Measurements from ENCODE around the gene BRSK2. TPM values are rescaled to one million over a fixed set of nuclear protein-coding genes. Genes with fewer than 3 reads are reported as not detected.
"Not testable (repeated sequence)": the region's sequence is repeated elsewhere in the genome, so short reads cannot be mapped to it uniquely, and the experiment has no call there.

The BRSK2 gene
- 1 to 10 TPM in 2 of 4 donors, under 1 TPM in 1, not detected in 1; 0.27 to 7.9 (median 3.3) TPM for polyA plus RNA-seq
- long read RNA-seq, donor 1, partial matches to known transcripts: 0 of 1 reads
- long read RNA-seq, donor 1, other reads (novel, unspliced or antisense): 0 of 1 reads
- long read RNA-seq, donor 2: 0 reads
- long read RNA-seq, donor 3: 0 reads
- long read RNA-seq, donor 4: 0 reads
- long read RNA-seq, donor 5: 0 reads
- long read RNA-seq, donor 6, partial matches to known transcripts: 0 of 1 reads
- long read RNA-seq, donor 6, other reads (novel, unspliced or antisense): 0 of 1 reads
- long read RNA-seq, donor 7: 0 reads
- long read RNA-seq, donor 8: 0 reads
- long read RNA-seq, donor 9: 0 reads
- long read RNA-seq, donor 10, partial matches to known transcripts: 0 of 1 reads
- long read RNA-seq, donor 10, other reads (novel, unspliced or antisense): 0 of 1 reads

DNA sequence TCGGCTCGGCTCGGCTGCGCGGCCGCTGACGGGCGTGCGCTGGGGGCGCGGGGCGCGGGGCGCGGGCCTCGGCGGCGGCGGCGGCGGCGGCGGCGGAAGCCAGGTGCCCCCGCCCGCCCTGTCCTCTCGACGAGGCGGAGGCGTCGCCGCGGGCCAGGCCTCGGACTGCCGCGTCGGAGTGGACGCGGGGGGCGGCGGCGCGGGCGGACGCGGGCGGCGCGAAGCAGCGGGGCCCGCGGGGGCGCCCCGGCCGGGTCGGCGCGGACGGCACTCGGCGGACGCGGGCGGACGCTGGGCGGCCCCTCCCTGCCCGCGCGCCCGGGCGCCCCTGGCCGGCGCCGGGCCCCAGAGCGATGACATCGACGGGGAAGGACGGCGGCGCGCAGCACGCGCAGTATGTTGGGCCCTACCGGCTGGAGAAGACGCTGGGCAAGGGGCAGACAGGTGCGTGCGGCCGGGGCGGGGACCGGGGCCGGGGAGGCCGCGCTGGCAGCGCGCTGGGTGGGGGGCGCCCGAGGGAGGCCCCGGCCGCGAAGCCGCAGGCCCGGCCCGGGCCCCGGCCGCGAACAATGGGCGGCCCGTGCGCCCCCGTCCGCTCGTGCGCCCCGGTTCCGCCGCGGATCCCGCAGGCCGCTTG, at the start of gene BRSK2:
Gene BRSK2, plus strand, starts transcription at position 3 of the 637 bp plus-strand sequence. Its CDS starts 351 bp downstream, at position 354.
- WGBS, 3 donors: 1% methylated on average over 15 to 119 of the region's 119 CpGs
- H3K4me3 ChIP-seq (ENCODE audit: low read depth in 1 of 3, low read length in 3 of 3): peak within 1 kb of the TSS; percentile 30 to 48 (median 36)
- H3K27ac ChIP-seq (ENCODE audit: low read depth in 1 of 3, low read length in 2 of 3): peak within 1 kb of the TSS in 1 of 3 donors; percentile 59
- DNase-seq: peak in 1 of 2 donors; percentile 46
- H3K27me3 ChIP-seq (ENCODE audit: control insufficient read depth in 3 of 3, insufficient read depth in 3 of 3, low read length in 3 of 3): peaks cover 11 to 50% (median 17%) of the 10 kb centered on the region in 3 donors
- peaks cover 0 to 4% of the 10 kb centered on the region in 2 donors for H3K9me3 ChIP-seq (ENCODE audit: control insufficient read depth in 2 of 2, insufficient read depth in 1 of 2, low read depth in 1 of 2, low read length in 1 of 2)
- H3K36me3 ChIP-seq (ENCODE audit: control insufficient read depth in 3 of 3, insufficient read depth in 2 of 3, low read depth in 1 of 3, low read length in 3 of 3): no peaks in the 10 kb centered on the region
- FAIRE-seq: no peak
- peaks cover 0 to 5% (median 0%) of the 10 kb centered on the region in 3 donors for H3K4me1 ChIP-seq (ENCODE audit: control insufficient read depth in 3 of 3, insufficient read depth in 2 of 3, low read depth in 1 of 3, low read length in 2 of 3)

- DNase-seq (no peak), FAIRE-seq (no peak)
- H3K27me3 ChIP-seq (ENCODE audit: control insufficient read depth in 3 of 3, insufficient read depth in 3 of 3, low read length in 3 of 3): peaks cover 0 to 19% (median 0%) of the 10 kb centered on the region in 3 donors
- WGBS, 3 donors: 69 to 76% (median 76%) methylated on average over 12 of the region's 12 CpGs
- no peaks in the 10 kb centered on the region for H3K36me3 ChIP-seq (ENCODE audit: control insufficient read depth in 3 of 3, insufficient read depth in 2 of 3, low read depth in 1 of 3, low read length in 3 of 3)
- no peak overlapping the region for H3K4me3 ChIP-seq (ENCODE audit: low read depth in 1 of 3, low read length in 3 of 3)
- no peak overlapping the region for H3K27ac ChIP-seq (ENCODE audit: low read depth in 1 of 3, low read length in 2 of 3)
- peaks cover 6 to 10% (median 8%) of the 10 kb centered on the region in 3 donors for H3K4me1 ChIP-seq (ENCODE audit: control insufficient read depth in 3 of 3, insufficient read depth in 2 of 3, low read depth in 1 of 3, low read length in 2 of 3)
- H3K9me3 ChIP-seq (ENCODE audit: control insufficient read depth in 2 of 2, insufficient read depth in 1 of 2, low read depth in 1 of 2, low read length in 1 of 2): no peaks in the 10 kb centered on the region
These were observed 49.6 kb upstream of the BRSK2 start for GRCh38 chr11:1340111-1340510.

DNA sequence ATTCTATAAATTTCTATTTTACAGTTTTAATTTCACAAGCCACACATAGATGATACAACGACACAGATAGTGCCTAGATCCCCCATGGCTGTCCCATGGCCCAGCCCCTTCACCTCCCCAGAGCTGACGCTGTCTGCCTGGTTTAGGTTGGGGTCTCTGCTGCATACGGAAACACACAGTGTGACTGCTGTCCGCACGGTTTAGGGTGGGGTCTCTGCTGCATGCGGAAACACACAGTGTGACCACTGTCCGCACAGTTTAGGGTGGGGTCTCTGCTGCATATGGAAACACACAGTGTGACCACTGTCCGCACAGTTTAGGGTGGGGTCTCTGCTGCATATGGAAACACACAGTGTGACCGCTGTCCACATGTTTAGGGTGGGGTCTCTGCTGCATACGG, 48.5 kb upstream of the BRSK2 start:
- FAIRE-seq: not testable (repeated sequence)

DNA sequence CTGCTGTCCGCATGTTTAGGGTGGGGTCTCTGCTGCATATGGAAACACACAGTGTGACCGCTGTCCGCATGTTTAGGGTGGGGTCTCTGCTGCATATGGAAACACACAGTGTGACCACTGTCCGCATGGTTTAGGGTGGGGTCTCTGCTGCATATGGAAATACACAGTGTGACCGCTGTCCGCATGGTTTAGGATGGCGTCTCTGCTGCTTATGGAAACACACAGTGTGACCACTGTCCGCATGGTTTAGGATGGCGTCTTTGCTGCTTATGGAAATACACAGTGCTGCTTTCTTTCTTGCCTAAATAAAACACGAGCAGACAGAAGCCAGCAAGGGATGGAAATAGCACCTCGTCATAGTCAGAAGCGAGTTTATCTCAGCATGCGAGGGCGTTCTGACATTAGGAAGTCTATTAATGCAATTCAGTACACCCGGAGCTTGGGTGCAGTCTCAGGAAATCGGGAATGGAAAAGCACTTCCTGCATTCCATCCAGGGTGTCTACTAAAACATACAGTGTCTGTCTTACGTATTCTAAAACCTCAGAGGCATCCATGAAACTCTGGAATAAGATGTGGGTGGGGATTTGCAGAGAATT, 47.7 kb upstream of the BRSK2 start:
- Histone ChIP-seq H3K27ac (ENCODE audit: low read depth in 1 of 3, low read length in 2 of 3) (no peak overlapping the region), H3K36me3 (ENCODE audit: control insufficient read depth in 3 of 3, insufficient read depth in 2 of 3, low read depth in 1 of 3, low read length in 3 of 3) (no peaks in the 10 kb centered on the region), H3K9me3 (ENCODE audit: control insufficient read depth in 2 of 2, insufficient read depth in 1 of 2, low read depth in 1 of 2, low read length in 1 of 2) (no peaks in the 10 kb centered on the region), H3K4me3 (ENCODE audit: low read depth in 1 of 3, low read length in 3 of 3) (no peak overlapping the region), H3K4me1 (ENCODE audit: control insufficient read depth in 3 of 3, insufficient read depth in 2 of 3, low read depth in 1 of 3, low read length in 2 of 3) (no peaks in the 10 kb centered on the region), H3K27me3 (ENCODE audit: control insufficient read depth in 3 of 3, insufficient read depth in 3 of 3, low read length in 3 of 3) (peaks cover 0 to 14% (median 0%) of the 10 kb centered on the region in 3 donors)
- 33 to 43% (median 42%) methylated on average over 16 to 17 of the region's 17 CpGs for WGBS, 3 donors
- FAIRE-seq: no peak
- peak in 1 of 2 donors; percentile 35 for DNase-seq

More for the DNA sequence above, 48.5 kb upstream of the BRSK2 start:
- H3K27ac ChIP-seq (ENCODE audit: low read depth in 1 of 3, low read length in 2 of 3); H3K9me3 ChIP-seq (ENCODE audit: control insufficient read depth in 2 of 2, insufficient read depth in 1 of 2, low read depth in 1 of 2, low read length in 1 of 2); H3K4me3 ChIP-seq (ENCODE audit: low read depth in 1 of 3, low read length in 3 of 3); H3K36me3 ChIP-seq (ENCODE audit: control insufficient read depth in 3 of 3, insufficient read depth in 2 of 3, low read depth in 1 of 3, low read length in 3 of 3); H3K4me1 ChIP-seq (ENCODE audit: control insufficient read depth in 3 of 3, insufficient read depth in 2 of 3, low read depth in 1 of 3, low read length in 2 of 3); DNase-seq: not testable (repeated sequence)
- peaks cover 0 to 15% (median 0%) of the 10 kb centered on the region in 3 donors for H3K27me3 ChIP-seq (ENCODE audit: control insufficient read depth in 3 of 3, insufficient read depth in 3 of 3, low read length in 3 of 3)
- 71 to 81% (median 78%) methylated on average over 10 of the region's 10 CpGs for WGBS, 3 donors

DNA sequence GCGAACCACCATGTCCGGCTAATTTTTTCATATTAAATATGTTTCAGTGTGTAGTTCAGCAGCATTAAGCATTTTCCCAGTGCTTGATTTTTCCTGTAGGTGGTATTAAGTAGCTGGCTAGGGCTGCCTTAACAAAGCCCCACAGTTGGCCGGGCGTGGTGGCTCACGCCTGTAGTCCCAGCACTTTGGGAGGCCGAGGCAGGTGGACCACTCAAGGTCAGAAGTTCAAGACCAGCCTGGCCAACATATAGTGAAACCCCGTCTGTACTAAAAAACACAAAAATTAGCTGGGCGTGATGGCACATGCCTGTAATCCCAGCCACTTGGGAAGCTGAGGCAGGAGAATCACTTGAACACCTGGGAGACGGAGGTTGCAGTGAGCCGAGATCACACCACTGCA, 46.8 kb upstream of the BRSK2 start:
- DNase-seq: no peak
- Histone ChIP-seq H3K9me3 (ENCODE audit: control insufficient read depth in 2 of 2, insufficient read depth in 1 of 2, low read depth in 1 of 2, low read length in 1 of 2) (no peaks in the 10 kb centered on the region), H3K36me3 (ENCODE audit: control insufficient read depth in 3 of 3, insufficient read depth in 2 of 3, low read depth in 1 of 3, low read length in 3 of 3) (no peaks in the 10 kb centered on the region), H3K4me3 (ENCODE audit: low read depth in 1 of 3, low read length in 3 of 3) (no peak overlapping the region), H3K27ac (ENCODE audit: low read depth in 1 of 3, low read length in 2 of 3) (no peak overlapping the region), H3K27me3 (ENCODE audit: control insufficient read depth in 3 of 3, insufficient read depth in 3 of 3, low read length in 3 of 3) (peaks cover 0 to 14% (median 0%) of the 10 kb centered on the region in 3 donors), H3K4me1 (ENCODE audit: control insufficient read depth in 3 of 3, insufficient read depth in 2 of 3, low read depth in 1 of 3, low read length in 2 of 3) (no peaks in the 10 kb centered on the region)
- 73 to 88% (median 82%) methylated on average over 10 of the region's 10 CpGs for WGBS, 3 donors
- FAIRE-seq: no peak

- FAIRE-seq (no peak), DNase-seq (no peak)
- WGBS, 3 donors: 71 to 77% (median 73%) methylated on average over 25 of the region's 25 CpGs
- H3K4me3 ChIP-seq (ENCODE audit: low read depth in 1 of 3, low read length in 3 of 3): no peak overlapping the region
- H3K27me3 ChIP-seq (ENCODE audit: control insufficient read depth in 3 of 3, insufficient read depth in 3 of 3, low read length in 3 of 3): peaks cover 0 to 14% (median 0%) of the 10 kb centered on the region in 3 donors
- H3K36me3 ChIP-seq (ENCODE audit: control insufficient read depth in 3 of 3, insufficient read depth in 2 of 3, low read depth in 1 of 3, low read length in 3 of 3): no peaks in the 10 kb centered on the region
- H3K4me1 ChIP-seq (ENCODE audit: control insufficient read depth in 3 of 3, insufficient read depth in 2 of 3, low read depth in 1 of 3, low read length in 2 of 3): no peaks in the 10 kb centered on the region
- H3K9me3 ChIP-seq (ENCODE audit: control insufficient read depth in 2 of 2, insufficient read depth in 1 of 2, low read depth in 1 of 2, low read length in 1 of 2): no peaks in the 10 kb centered on the region
- no peak overlapping the region for H3K27ac ChIP-seq (ENCODE audit: low read depth in 1 of 3, low read length in 2 of 3)
These were observed 46.2 kb upstream of the BRSK2 start for GRCh38 chr11:1343391-1344055.

- Histone ChIP-seq H3K27ac (ENCODE audit: low read depth in 1 of 3, low read length in 2 of 3) (no peak overlapping the region), H3K4me3 (ENCODE audit: low read depth in 1 of 3, low read length in 3 of 3) (no peak overlapping the region), H3K9me3 (ENCODE audit: control insufficient read depth in 2 of 2, insufficient read depth in 1 of 2, low read depth in 1 of 2, low read length in 1 of 2) (no peaks in the 10 kb centered on the region), H3K27me3 (ENCODE audit: control insufficient read depth in 3 of 3, insufficient read depth in 3 of 3, low read length in 3 of 3) (peaks cover 0 to 17% (median 0%) of the 10 kb centered on the region in 3 donors), H3K4me1 (ENCODE audit: control insufficient read depth in 3 of 3, insufficient read depth in 2 of 3, low read depth in 1 of 3, low read length in 2 of 3) (no peaks in the 10 kb centered on the region), H3K36me3 (ENCODE audit: control insufficient read depth in 3 of 3, insufficient read depth in 2 of 3, low read depth in 1 of 3, low read length in 3 of 3) (no peaks in the 10 kb centered on the region)
- FAIRE-seq (no peak), DNase-seq (no peak)
- 78 to 83% (median 79%) methylated on average over 26 of the region's 26 CpGs for WGBS, 3 donors
These were observed 45.6 kb upstream of the BRSK2 start for GRCh38 chr11:1344056-1344635.

Data from small intestine (tissue), 16 donors.